Astrocyte of the spinal cord (primary cell): Measurements from ENCODE around the gene TNRC6B.

Experiments used
- DNase-seq: peaks from one replicate; pipeline ENCODE4 v3.0.0; 2011; ENCODE audit warnings: low read depth, low spot score
- H3K4me3 ChIP-seq: 2 replicates; pipeline ENCODE4 v1.5.1; 2011; ENCODE audit warnings: low read depth, mild to moderate bottlenecking, low read length, moderate library complexity
- in situ Hi-C: cut with HindIII; loops from 2 replicates; pipeline ENCODE4 v1.10.0; 2017; ENCODE audit warnings: low sequenced_read_pairs
- TF ChIP-seq, protein P1 (sequence below): IDR thresholded peaks from 2 replicates; pipeline ENCODE4 v1.5.1; 2012; ENCODE audit warnings: low read depth, mild to moderate bottlenecking, low read length, inconsistent platforms

Gene TNRC6B

DNA sequence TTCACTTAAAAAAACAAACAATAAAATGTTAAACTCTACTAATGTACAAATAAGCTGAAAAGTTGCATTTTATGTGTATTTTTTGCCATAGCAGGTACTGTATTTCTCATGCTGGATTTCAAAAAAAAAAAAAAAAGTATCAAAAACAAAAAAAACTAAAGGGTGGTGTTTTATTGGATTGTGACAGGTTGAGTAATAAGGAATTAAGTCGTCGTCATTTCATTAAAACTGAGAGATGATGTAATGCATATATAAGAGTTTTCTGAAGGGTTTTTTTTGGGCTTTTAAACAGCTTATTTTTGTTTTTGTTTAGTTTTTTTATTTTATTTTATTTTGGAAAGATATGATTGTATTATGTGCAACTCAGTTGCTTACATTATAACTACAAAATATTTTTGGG, 157.6 kb downstream of the TNRC6B start:
- DNase-seq: no peak
- TF ChIP-seq, protein P1, sequence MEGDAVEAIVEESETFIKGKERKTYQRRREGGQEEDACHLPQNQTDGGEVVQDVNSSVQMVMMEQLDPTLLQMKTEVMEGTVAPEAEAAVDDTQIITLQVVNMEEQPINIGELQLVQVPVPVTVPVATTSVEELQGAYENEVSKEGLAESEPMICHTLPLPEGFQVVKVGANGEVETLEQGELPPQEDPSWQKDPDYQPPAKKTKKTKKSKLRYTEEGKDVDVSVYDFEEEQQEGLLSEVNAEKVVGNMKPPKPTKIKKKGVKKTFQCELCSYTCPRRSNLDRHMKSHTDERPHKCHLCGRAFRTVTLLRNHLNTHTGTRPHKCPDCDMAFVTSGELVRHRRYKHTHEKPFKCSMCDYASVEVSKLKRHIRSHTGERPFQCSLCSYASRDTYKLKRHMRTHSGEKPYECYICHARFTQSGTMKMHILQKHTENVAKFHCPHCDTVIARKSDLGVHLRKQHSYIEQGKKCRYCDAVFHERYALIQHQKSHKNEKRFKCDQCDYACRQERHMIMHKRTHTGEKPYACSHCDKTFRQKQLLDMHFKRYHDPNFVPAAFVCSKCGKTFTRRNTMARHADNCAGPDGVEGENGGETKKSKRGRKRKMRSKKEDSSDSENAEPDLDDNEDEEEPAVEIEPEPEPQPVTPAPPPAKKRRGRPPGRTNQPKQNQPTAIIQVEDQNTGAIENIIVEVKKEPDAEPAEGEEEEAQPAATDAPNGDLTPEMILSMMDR: no peak
- in situ Hi-C loops: no loop called here
- H3K4me3 ChIP-seq: no peak overlapping the region

DNA sequence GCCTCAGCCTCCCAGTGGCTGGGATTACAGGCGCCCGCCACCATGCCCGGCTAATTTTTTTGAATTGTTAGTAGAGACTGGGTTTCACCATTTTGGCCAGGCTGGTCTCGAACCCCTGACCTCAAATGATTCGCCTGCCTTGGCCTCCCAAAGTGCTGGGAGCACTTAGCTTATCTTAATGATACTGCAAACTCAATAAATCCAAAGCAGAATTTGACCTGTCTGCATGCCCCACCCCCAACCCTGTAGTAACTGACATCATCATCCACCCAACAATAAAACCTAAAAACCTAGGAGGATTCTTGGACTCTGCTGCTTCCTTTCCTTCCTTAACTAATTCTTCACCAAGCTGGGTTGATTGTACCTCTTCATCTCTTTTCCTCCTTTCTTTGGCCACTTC, 162.3 kb downstream of the TNRC6B start:
- no peak for DNase-seq
- H3K4me3 ChIP-seq: no peak overlapping the region
- in situ Hi-C loops: no loop called here
- TF ChIP-seq, protein P1: no peak

- H3K4me3 ChIP-seq: no peak overlapping the region
- no peak for DNase-seq
- TF ChIP-seq, protein P1: no peak
- in situ Hi-C loops: no loop called here
These were observed 163.9 kb downstream of the TNRC6B start for GRCh38 chr22:40341604-40342003.

DNA sequence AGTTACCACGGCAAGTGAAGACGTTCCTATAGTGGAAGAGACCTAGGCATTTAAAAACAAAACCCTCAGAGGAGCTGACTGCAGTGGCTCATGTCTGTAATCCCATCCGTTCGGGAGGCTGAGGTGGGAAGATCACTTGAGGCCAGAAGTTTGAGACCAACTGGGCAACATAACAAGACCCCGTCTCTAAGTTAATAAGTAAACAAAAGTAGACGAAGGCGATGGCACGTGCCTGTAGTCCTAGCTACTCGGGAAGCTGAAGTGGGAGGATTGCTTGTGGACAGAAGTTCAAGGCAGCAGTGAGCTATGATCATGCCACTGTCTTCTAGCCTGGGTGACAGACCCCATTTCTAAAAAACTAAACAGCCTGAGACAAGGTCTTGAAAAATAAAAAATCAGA, 164.8 kb downstream of the TNRC6B start:
- TF ChIP-seq, protein P1: no peak
- DNase-seq: no peak
- in situ Hi-C loops: no loop called here
- H3K4me3 ChIP-seq: no peak overlapping the region

DNA sequence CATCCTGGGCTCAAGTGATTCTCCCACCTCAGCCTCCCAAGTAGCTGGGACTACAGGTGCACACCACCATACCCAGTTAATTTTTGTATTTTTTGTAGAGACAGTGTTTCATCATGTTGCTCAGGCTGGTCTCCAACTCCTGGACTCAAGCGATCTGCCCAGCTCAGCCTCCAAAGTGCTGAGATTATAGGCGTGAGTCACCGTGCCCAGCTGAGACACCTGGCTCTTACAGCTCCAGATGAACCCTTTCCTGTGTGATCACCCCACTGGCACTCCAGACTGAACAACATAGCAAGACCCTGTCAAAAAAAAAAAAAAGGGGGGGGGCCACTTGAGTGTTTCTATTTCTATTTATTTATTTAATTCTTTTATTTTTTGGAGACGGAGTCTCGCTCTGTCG, 167.5 kb downstream of the TNRC6B start:
- TF ChIP-seq, protein P1: no peak
- DNase-seq: peak; percentile 12
- in situ Hi-C loops: no loop called here

GRCh38 chr22:40345815-40346184, 168.1 kb downstream of the TNRC6B start:
- no peak for DNase-seq
- peak overlapping the region; percentile 68 for H3K4me3 ChIP-seq
- in situ Hi-C loops: no loop called here
- TF ChIP-seq, protein P1: no peak

More for the DNA sequence above, 167.5 kb downstream of the TNRC6B start:
- H3K4me3 ChIP-seq: peak overlapping the region; percentile 68
